H1 (cell line): Measurements from ENCODE around the gene GNG12. TPM values are rescaled to one million over a fixed set of nuclear protein-coding genes. Genes with fewer than 3 reads are reported as not detected.

ENCODE experiments used
- CTCF ChIA-PET: fragments of 300-600 bp; sonication (Branson Sonifier 250); formaldehyde crosslinking; loops from one replicate; lab custom pipeline; 2021; ENCODE audit not compliant: partially characterized antibody; lab: Charles Lee
- POLR2A ChIA-PET: fragments of 300-600 bp; sonication (Branson Sonifier 250); formaldehyde crosslinking; loops from one replicate; lab custom pipeline; 2021; ENCODE audit warnings: inconsistent platforms; ENCODE audit not compliant: partially characterized antibody; lab: Charles Lee
- DNase-seq, 2 experiments: peaks; one replicate each; pipeline versions ENCODE4 v3.0.0 to v3.0.0-alpha.2; 2010 to 2022; ENCODE audit warnings: low spot score in 2 of 2, low read depth in 1 of 2, mixed read lengths in 1 of 2
- FAIRE-seq: peaks from 2 replicates; lab custom pipeline; 2011; peaks lifted over from hg19 to GRCh38; lab: Jason Lieb, UNC
- H2AFZ ChIP-seq: 2 replicates; pipeline ENCODE4 v1.8.1; 2012; ENCODE audit warnings: low read length, inconsistent platforms
- H2AK5ac ChIP-seq: 2 replicates; pipeline ENCODE4 v1.6.1; 2013; ENCODE audit warnings: low read depth, low read length
- H2BK120ac ChIP-seq: replicated peaks from 2 replicates; pipeline ENCODE3; 2013; ENCODE audit warnings: low read depth, low read length, inconsistent platforms
- H2BK12ac ChIP-seq: 2 replicates; pipeline ENCODE4 v1.6.1; 2013; ENCODE audit warnings: low read depth, low read length
- H2BK15ac ChIP-seq: 2 replicates; pipeline ENCODE4 v1.6.1; 2013; ENCODE audit warnings: low read length
- H2BK20ac ChIP-seq: 2 replicates; pipeline ENCODE4 v1.6.1; 2013; ENCODE audit warnings: low read length
- H2BK5ac ChIP-seq: 2 replicates; pipeline ENCODE4 v1.6.1; 2013; ENCODE audit warnings: low read depth, low read length
- H3K14ac ChIP-seq: 2 replicates; pipeline ENCODE4 v1.6.1; 2013; ENCODE audit warnings: inconsistent platforms; ENCODE audit not compliant: insufficient read length
- H3K18ac ChIP-seq: 2 replicates; pipeline ENCODE4 v1.6.1; 2013; ENCODE audit warnings: low read length; ENCODE audit errors: extremely low read depth
- H3K23ac ChIP-seq: 2 replicates; pipeline ENCODE4 v1.6.1; 2013; ENCODE audit warnings: inconsistent platforms; ENCODE audit not compliant: insufficient read length
- H3K23me2 ChIP-seq: 2 replicates; pipeline ENCODE4 v1.6.1; 2013; ENCODE audit warnings: low read depth, low read length
- H3K27ac ChIP-seq: 2 replicates; pipeline ENCODE4 v1.6.1; 2011; ENCODE audit warnings: low read depth, low read length, inconsistent platforms
- H3K27me3 ChIP-seq, 4 experiments: replicated peaks in 1 of 4; 1 replicate in 1 of 4; 2 replicates in 3 of 4; pipeline versions ENCODE4 v1.6.1 to v1.8.1; 2011 to 2013; ENCODE audit warnings: low read length in 3 of 4, mild to moderate bottlenecking in 3 of 4, inconsistent platforms in 2 of 4, mixed read lengths in 2 of 4, moderate library complexity in 1 of 4; ENCODE audit not compliant: control insufficient read depth in 3 of 4, insufficient read depth in 3 of 4; ENCODE audit errors: extremely low read depth in 1 of 4
- H3K36me3 ChIP-seq, 4 experiments: 2 replicates each; pipeline versions ENCODE4 v1.6.1 to v1.8.1; 2011 to 2013; ENCODE audit warnings: mild to moderate bottlenecking in 4 of 4, low read length in 3 of 4, moderate library complexity in 2 of 4, control low read depth in 1 of 4, inconsistent platforms in 1 of 4; ENCODE audit not compliant: insufficient read depth in 4 of 4, control insufficient read depth in 2 of 4
- H3K4ac ChIP-seq: replicated peaks from 2 replicates; pipeline ENCODE3; 2013; ENCODE audit warnings: low read length, low read depth, mixed read lengths, inconsistent platforms; ENCODE audit not compliant: insufficient read length
- H3K4me1 ChIP-seq, 4 experiments: replicated peaks in 1 of 4; 1 replicate in 1 of 4; 2 replicates in 3 of 4; pipeline versions ENCODE4 v1.6.1 to v1.8.1; 2011 to 2013; ENCODE audit warnings: low read length in 3 of 4, inconsistent platforms in 2 of 4, mixed read lengths in 1 of 4; ENCODE audit not compliant: insufficient read depth in 4 of 4, control insufficient read depth in 3 of 4
- H3K4me2 ChIP-seq, 2 experiments: 2 replicates each; pipeline versions ENCODE4 v1.6.1 to v1.8.1; 2011 to 2013; ENCODE audit warnings: low read depth in 2 of 2, low read length in 2 of 2, control low read depth in 1 of 2, inconsistent platforms in 1 of 2, mild to moderate bottlenecking in 1 of 2; ENCODE audit not compliant: insufficient read depth in 1 of 2
- H3K4me3 ChIP-seq, 4 experiments: fragments of 200-600, 300-600 bp in 1 of 4; sonication (generic), shearing (Covaris generic), sonication (Bioruptor Twin) in 1 of 4; 2 replicates each; pipeline versions ENCODE4 v1.5.1 to v1.8.1; 2011 to 2016; ENCODE audit warnings: low read length in 4 of 4, low read depth in 3 of 4, control low read depth in 2 of 4, inconsistent platforms in 2 of 4, mild to moderate bottlenecking in 2 of 4, mixed read lengths in 1 of 4, moderate library complexity in 1 of 4; ENCODE audit not compliant: insufficient read depth in 2 of 4; ENCODE audit errors: extremely low read depth in 1 of 4
- H3K56ac ChIP-seq: replicated peaks from 2 replicates; pipeline ENCODE3; 2013; ENCODE audit warnings: low read depth, mild to moderate bottlenecking, mixed read lengths, low read length, inconsistent platforms; ENCODE audit not compliant: insufficient read length
- H3K79me1 ChIP-seq: 2 replicates; pipeline ENCODE4 v1.6.1; 2013; ENCODE audit warnings: low read depth, low read length, control low read depth
- H3K79me2 ChIP-seq, 2 experiments: 2 replicates each; pipeline versions ENCODE4 v1.6.1 to v1.8.1; 2012 to 2013; ENCODE audit warnings: low read length in 2 of 2, mild to moderate bottlenecking in 2 of 2, inconsistent platforms in 1 of 2; ENCODE audit not compliant: insufficient read depth in 2 of 2, control insufficient read depth in 1 of 2
- H3K9ac ChIP-seq, 4 experiments: replicated peaks in 1 of 4; 1 replicate in 1 of 4; 2 replicates in 3 of 4; pipeline versions ENCODE4 v1.6.1 to v1.8.1; 2011 to 2013; ENCODE audit warnings: low read depth in 3 of 4, low read length in 3 of 4, control low read depth in 2 of 4, mild to moderate bottlenecking in 2 of 4, moderate library complexity in 2 of 4, inconsistent platforms in 1 of 4; ENCODE audit errors: extremely low read depth in 1 of 4
- H3K9me3 ChIP-seq, 2 experiments: 2 replicates each; pipeline versions ENCODE4 v1.6.1 to v1.8.1; 2012 to 2013; ENCODE audit warnings: mild to moderate bottlenecking in 2 of 2, moderate library complexity in 2 of 2, control low read depth in 1 of 2, inconsistent platforms in 1 of 2, low read depth in 1 of 2, low read length in 1 of 2, mixed read lengths in 1 of 2; ENCODE audit not compliant: insufficient read depth in 2 of 2
- H4K20me1 ChIP-seq, 2 experiments: replicated peaks in 1 of 2; 2 replicates each; pipeline versions ENCODE3 to v1.8.1; 2011 to 2013; ENCODE audit warnings: inconsistent platforms in 2 of 2, low read length in 2 of 2, mild to moderate bottlenecking in 1 of 2; ENCODE audit not compliant: insufficient read depth in 2 of 2, control insufficient read depth in 1 of 2
- H4K5ac ChIP-seq: 2 replicates; pipeline ENCODE4 v1.6.1; 2013; ENCODE audit warnings: low read length, low read depth, mixed read lengths, inconsistent platforms; ENCODE audit not compliant: insufficient read length
- H4K8ac ChIP-seq: 2 replicates; pipeline ENCODE4 v1.8.0; 2013; ENCODE audit warnings: mild to moderate bottlenecking, moderate library complexity, low read length, inconsistent platforms; ENCODE audit not compliant: insufficient read depth; ENCODE audit errors: extremely low read depth
- H4K91ac ChIP-seq: replicated peaks from 2 replicates; pipeline ENCODE3; 2013; ENCODE audit warnings: low read length, mixed read lengths, inconsistent platforms; ENCODE audit not compliant: insufficient read length
- ATF2 ChIP-seq: IDR thresholded peaks from 2 replicates; pipeline ENCODE4 v1.6.1; 2012; ENCODE audit warnings: low read length, inconsistent platforms
- CEBPB ChIP-seq: IDR thresholded peaks from 2 replicates; pipeline ENCODE4 v1.6.1; 2012; ENCODE audit warnings: low read depth, low read length
- FOSL1 ChIP-seq: IDR thresholded peaks from 2 replicates; pipeline ENCODE4 v1.6.1; 2011; ENCODE audit warnings: mild to moderate bottlenecking, low read depth, low read length, moderate library complexity; ENCODE audit not compliant: insufficient read depth
- POU5F1 ChIP-seq: IDR thresholded peaks from 2 replicates; pipeline ENCODE4 v1.6.1; 2011; ENCODE audit warnings: low read depth, mild to moderate bottlenecking, low read length, moderate library complexity
- RAD21 ChIP-seq, 2 experiments: IDR thresholded peaks in 1 of 2; conservative IDR thresholded peaks in 1 of 2; 2 replicates each; pipeline ENCODE4 v1.6.1; 2011; ENCODE audit warnings: low read depth in 2 of 2, low read length in 2 of 2, improper control_type of control experiment in 1 of 2, inconsistent platforms in 1 of 2, mild to moderate bottlenecking in 1 of 2, moderate library complexity in 1 of 2
- SP1 ChIP-seq: IDR thresholded peaks from 2 replicates; pipeline ENCODE4 v1.6.1; 2011; ENCODE audit warnings: low read depth, low read length
- WGBS, 2 experiments: shearing (Covaris generic) in 1 of 2; methylation state at CpG; one replicate each; pipeline versions ENCODE4 v1.1.6 to v1.1.7; 2013 to 2015; ENCODE audit warnings: low lambda C conversion rate in 2 of 2, mixed read lengths in 2 of 2, inconsistent platforms in 1 of 2, low coverage in 1 of 2, missing lambda C conversion rate in 1 of 2; ENCODE audit not compliant: insufficient replicate concordance in 2 of 2, insufficient coverage in 1 of 2, insufficient read length in 1 of 2; ENCODE audit errors: extremely low coverage in 1 of 2, missing lambda C conversion rate in 1 of 2; 5-methylcytosine and 5-hydroxymethylcytosine counted together
- polyA plus RNA-seq, 7 experiments: library from polyadenylated mRNA; depleted of rRNA in 3 of 7; stranded (reverse) in 5 of 7; unstranded in 2 of 7; fragments of >200 nt in 5 of 7; fragments of 200-250 nt in 2 of 7; gene quantifications; 1 replicate in 5 of 7; 2 replicates in 1 of 7; 4 replicates in 1 of 7; pipeline versions ENCODE4 v1.2.1 to v1.2.3, GENCODE V29; 2011 to 2013; ENCODE audit warnings: missing spikeins in 2 of 7, mixed read lengths in 2 of 7
- total RNA-seq: library from RNA; stranded (reverse); fragmentation: NEBNext Ultra II Directional; extraction: Animal tissue kit (Norgen Biotek cat#: 25700); gene quantifications from 2 replicates; pipeline ENCODE4 v1.2.1, GENCODE V29; 2021

GNG12 gene
- total and polyA plus RNA-seq, 2 of the 8 experiments (the other 6 are each of a cell fraction or from before 2014, with no cell fraction given), result 11.4 to 35.8 TPM

GRCh38 chr1:67708606-67709005 is 124.7 kb downstream of the GNG12 start:
- no peak overlapping the region for H3K4me2 ChIP-seq
- no peak overlapping the region for H4K5ac ChIP-seq
- peak overlapping the region; percentile 57; the same call in 1 of the 2 replicates for H4K8ac ChIP-seq
- FAIRE-seq (no peak), DNase-seq (no peak)
- ChIA-PET POLR2A (no interaction called here), CTCF (interaction anchor here (0.5 to 1.6 kb wide), 4 partner anchors 9 to 763 kb away, joined by 3 to 8 read pairs (median 5); no protein-coding TSS in a partner anchor)
- H4K91ac ChIP-seq, result no peak overlapping the region
- H2BK12ac ChIP-seq, result no peak overlapping the region
- H3K9ac ChIP-seq, result no peak overlapping the region
- no peak overlapping the region for H2BK120ac ChIP-seq
- no peak overlapping the region for H2AFZ ChIP-seq
- no peaks in the 10 kb centered on the region for H3K9me3 ChIP-seq
- H3K23ac ChIP-seq, result no peak overlapping the region
- H3K27me3 ChIP-seq, result peaks cover 0 to 1% (median 0%) of the 10 kb centered on the region in 4 experiments; a peak in 1 of 7 replicates
- no peak overlapping the region for H3K4me3 ChIP-seq
- no peak overlapping the region for H2AK5ac ChIP-seq
- H3K79me1 ChIP-seq, result no peaks in the 10 kb centered on the region
- H2BK15ac ChIP-seq, result no peak overlapping the region
- peaks cover 0 to 2% of the 10 kb centered on the region in 2 experiments for H4K20me1 ChIP-seq
- H3K14ac ChIP-seq, result no peak overlapping the region
- no peak overlapping the region for H2BK20ac ChIP-seq
- H3K36me3 ChIP-seq, result no peaks in the 10 kb centered on the region; a peak in 1 of 8 replicates
- H3K79me2 ChIP-seq, result no peaks in the 10 kb centered on the region
- no peak overlapping the region for H3K56ac ChIP-seq
- WGBS, 2 experiments, result 91% methylated on average over 8 of the region's 8 CpGs; no CpG with 5 or more reads in 1 of the 2 experiments
- no peak overlapping the region for H3K27ac ChIP-seq
- no peak overlapping the region for H2BK5ac ChIP-seq
- peaks cover 0 to 4% (median 0%) of the 10 kb centered on the region in 4 experiments; a peak in 1 of 7 replicates for H3K4me1 ChIP-seq
- no peak overlapping the region for H3K4ac ChIP-seq
- H3K18ac ChIP-seq, result no peak overlapping the region
- no peaks in the 10 kb centered on the region for H3K23me2 ChIP-seq
- no peak for TF ChIP-seq FOSL1
- no peak for TF ChIP-seq ATF2
- TF ChIP-seq SP1, result no peak
- no peak for TF ChIP-seq CEBPB
- TF ChIP-seq POU5F1, result no peak
- TF ChIP-seq RAD21 (IDR thresholded peaks at IDR 0.05 in 1 of 2, conservative IDR thresholded peaks at IDR 0.05 in 1 of 2; ENCODE audit: low read depth in 2 of 2, low read length in 2 of 2), result no peak
